GM18508 (cell line): ENCODE measurements around the gene RD3L.
"Not testable (repeated sequence)": the region's sequence is repeated elsewhere in the genome, so short reads cannot be mapped to it uniquely, and the experiment has no call there.

ENCODE experiments used
- ATAC-seq: cut with Tn5 transposase; IDR thresholded peaks from one replicate; pipeline ENCODE4 v1.9.1; 2021; ENCODE audit warnings: moderate number of reproducible peaks; ENCODE audit not compliant: insufficient read depth, unreplicated experiment

The RD3L gene

GRCh38 chr14:103941973-103942736, at the start of gene RD3L:
RD3L (minus strand) TSS chr14:103942529; CDS start chr14:103941695, 834 bp downstream.
- ATAC-seq = no peak

DNA sequence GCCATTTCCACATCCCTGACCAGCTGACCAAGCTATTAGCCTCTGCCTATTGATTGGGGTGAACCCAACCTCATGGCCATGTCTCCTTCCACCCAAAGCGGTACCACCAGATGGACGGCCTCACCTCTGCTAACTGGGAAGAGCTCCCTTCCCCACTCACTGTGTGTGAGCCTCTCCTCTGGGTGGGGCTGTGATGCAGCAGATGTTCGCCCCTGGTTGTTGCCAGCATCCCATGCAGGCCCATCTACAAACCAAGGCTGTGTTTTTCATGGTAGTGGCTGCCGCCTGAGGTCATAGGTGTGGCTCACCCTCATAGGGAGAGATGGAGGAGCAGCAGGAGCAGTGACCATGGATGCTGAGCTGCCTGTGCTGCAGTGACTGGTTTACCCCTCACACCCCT, 47.6 kb upstream of the RD3L start:
- no peak for ATAC-seq

DNA sequence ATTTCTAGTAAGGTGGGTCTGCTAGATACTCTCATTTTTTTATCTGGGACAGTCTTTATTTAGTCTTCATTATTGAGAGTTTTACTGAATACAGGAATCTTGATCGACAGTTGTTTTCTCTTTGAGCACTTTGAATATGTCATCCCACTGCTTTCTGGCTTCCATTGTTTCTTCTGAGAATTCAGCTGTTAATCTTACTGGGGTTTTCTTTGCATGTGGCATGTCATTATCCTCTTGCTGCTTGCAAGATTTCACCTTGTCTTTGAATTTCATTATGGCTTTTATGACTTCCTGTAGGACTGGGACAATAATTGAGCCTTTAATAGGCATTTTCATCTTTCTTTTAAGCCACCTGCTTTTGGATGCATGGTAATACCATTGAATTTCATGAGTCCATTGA, 46.7 kb upstream of the RD3L start:
- no peak for ATAC-seq

DNA sequence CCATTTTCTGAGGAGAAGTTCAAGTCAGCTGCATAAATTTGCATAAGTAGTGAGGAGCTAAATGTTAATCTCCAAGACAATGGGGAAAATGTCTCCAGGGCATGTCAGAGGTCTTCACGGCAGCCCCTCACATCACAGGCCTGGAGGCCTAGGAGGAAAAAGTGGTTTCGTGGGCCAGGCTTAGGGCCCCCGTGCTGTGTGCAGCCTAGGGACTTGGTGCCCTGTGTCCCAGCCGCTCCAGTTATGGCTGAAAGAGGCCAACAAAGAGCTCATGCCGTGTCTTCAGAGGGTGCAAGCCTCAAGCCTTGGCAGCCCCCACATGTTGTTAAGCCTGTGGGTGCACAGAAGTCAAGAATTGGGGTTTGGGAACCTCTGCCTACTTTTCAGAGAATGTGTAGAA, 41.9 kb upstream of the RD3L start:
- no peak for ATAC-seq

DNA sequence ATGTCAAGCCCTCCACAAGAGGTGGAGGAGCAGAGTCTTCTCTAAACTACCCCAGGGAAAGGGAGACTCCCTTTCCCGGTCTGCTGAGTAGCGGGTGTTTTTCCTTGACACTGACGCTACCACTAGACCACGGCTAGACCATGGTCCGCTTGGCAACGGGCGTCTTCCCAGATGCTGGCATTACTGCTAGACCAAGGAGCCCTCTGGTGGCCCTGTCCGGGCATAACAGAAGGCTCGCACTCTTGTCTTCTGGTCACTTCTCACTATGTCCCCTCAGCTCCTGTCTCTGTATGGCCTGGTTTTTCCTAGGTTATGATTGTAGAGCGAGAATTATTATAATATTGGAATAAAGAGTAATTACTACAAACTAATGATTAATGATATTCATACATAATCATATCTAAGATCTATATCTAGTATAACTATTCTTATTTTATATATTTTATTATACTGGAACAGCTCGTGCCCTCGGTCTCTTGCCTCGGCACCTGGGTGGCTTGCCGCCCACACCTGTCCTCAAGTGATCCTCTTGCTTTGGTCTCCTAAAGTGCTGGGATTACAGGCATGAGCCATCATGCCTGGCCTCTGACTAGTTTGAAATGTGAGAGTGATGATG, 38.4 kb upstream of the RD3L start:
- not testable (repeated sequence) for ATAC-seq

DNA sequence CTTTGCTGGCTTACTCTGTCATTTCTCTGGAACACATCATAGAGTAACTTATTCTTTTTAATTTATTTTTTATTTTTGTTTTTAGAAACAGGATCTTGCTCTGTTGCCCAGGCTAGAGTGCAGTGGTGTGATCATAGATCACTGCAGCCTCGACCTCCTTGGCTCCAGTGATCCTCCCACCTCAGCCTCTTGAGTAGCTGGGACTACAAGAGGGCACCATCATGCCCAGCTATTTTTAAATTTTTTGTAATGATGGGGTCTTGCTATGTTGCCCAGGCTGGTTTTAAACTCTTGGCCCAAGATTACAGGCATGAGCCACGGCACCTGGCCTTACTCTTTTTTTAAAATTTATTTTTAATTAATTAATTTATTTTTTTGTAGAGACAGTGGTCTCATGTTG, 32.2 kb upstream of the RD3L start:
- ATAC-seq = no peak

DNA sequence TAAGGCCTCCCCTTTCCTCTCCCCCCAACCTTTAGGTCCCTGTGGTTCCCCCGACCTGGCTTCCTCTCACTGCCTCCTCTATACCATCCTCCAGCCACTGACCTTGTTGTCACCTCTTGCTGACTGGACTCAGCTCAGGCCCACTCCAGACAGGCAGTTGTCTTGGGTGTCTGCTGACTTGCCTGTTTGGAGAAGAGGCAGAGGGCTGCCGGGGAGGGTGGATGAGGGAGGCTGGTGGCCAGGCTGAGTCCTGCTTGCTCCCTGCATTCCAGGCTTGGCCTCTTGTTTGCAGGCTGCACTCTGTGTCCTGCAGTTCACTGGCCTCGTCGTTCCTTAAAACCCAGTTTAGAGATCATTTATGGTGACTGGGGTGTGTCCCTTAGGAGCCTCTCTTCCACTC, 31.0 kb upstream of the RD3L start:
- no peak for ATAC-seq

GRCh38 chr14:103969961-103970360, 27.6 kb upstream of the RD3L start:
- no peak for ATAC-seq

DNA sequence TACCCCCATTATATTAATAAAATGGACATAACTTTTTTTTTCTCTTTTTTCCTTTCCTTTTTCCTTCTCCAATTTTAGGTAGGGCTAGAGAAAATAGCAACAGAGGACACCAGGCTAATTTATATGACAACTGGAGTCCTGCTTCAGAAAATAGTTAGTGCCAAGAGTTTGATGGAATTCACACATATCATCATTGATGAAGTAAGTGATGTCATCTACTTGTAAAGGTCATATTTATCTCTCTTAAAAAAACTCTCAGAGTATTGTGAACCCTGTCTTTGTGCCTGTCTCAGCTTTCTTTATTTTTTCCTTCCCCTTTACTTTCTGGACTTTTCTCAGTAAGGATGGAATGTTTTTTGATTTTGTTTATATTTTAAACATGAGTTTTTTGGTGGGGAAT, 24.3 kb upstream of the RD3L start:
- ATAC-seq = no peak

- no peak for ATAC-seq
Observed at GRCh38 chr14:103961928-103962578, 19.7 kb upstream of the RD3L start.

- no peak for ATAC-seq
Observed at GRCh38 chr14:103960457-103961055, 18.2 kb upstream of the RD3L start.

GRCh38 chr14:103949131-103949790, 6.9 kb upstream of the RD3L start:
- no peak for ATAC-seq

- no peak for ATAC-seq
Observed at GRCh38 chr14:103948442-103948841, 6.1 kb upstream of the RD3L start.

- ATAC-seq = no peak
Observed at GRCh38 chr14:103946975-103947374, 4.6 kb upstream of the RD3L start.

DNA sequence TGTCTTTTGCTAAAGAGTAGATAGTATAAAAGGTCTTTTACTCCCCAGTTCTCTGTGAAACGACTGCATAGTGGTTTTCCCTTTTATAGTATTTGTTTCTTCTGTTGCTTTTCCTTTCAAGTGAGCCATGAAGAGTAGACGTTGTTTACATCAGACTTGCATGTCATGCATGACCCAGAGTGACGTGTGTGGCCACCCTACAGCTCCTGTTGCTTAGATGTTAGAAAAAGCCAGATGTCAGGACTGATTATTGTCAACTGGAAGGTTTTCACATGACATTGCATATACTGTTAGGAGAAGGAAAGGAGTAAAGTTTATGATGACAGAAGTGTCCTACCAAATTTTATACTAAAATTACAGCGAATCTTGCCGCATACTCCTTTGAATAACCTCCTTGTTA, 1.3 kb upstream of the RD3L start:
- no peak for ATAC-seq

DNA sequence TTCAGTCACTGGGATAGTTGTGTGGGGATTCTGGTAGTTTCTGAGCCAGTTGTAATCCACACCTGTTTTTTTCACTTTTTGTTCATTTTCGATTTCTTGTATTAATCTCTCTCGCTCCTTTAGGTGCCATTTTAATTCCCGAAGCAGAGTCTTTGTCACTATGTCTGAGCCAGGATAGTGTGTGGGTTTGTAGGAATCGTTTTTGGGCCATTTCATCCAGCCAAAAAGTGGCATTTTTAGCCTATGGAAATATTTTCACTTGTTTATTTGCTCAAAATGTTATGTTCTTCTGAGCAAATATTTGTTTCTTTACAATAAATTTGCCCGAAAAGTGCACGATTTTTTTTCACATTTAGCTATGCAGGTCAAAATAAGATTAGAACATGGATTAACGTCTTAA, 867 bp downstream of the RD3L start:
- no peak for ATAC-seq

DNA sequence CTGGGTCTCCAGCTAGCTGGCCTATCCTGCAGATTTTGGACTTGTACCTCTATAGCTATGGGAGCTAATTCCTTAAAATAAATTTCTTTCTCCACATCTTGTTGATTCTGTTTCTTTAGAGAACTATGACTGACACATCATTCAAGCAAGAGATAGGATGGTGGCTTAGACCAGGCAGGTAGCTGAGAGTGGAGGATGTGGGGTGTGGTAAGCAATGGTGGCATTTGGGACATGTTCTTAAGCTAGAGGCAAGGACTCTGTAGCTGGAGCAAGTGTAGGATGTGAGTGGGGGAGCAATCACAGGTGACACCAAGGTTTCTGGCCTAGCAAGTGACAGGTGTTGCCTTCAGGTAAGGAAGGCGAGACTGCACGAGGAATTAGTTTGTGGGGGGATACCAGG, 7.2 kb downstream of the RD3L start:
- no peak for ATAC-seq

DNA sequence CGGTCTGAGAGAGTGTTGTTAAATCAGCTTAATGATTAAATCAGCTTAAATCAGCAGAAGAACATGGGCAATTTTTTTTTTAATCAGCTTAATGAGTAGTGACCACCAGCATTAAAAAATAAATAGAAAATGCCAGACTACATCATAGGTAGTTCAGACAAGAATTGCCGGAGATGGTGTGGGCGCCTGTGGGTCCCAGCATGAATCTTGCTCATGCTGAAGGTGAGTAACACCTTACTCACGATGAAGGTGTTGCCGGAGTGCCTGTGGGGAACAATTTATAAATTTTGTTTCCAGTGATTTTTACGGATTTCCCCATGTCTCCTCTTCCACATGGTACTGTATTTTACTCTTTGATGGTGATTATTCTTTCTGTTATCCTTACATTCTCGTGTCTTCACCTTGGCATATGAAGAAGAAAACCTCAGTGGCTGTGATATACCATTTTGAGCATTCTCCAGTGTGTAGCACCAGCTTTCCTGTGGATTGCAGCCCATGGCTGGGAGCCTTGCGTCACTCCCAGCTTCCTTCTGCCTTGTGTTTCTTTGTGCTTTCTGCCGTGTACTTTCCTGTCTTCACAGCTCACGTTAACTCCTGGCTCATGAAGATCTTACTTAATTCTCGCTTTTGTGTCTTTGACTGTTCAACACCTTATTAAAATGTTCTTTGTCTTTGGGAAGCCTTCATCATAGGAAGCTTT, 9.4 kb downstream of the RD3L start:
- no peak for ATAC-seq

GRCh38 chr14:103931422-103931821, 10.9 kb downstream of the RD3L start:
- no peak for ATAC-seq

- no peak for ATAC-seq
Observed at GRCh38 chr14:103930051-103930604, 12.2 kb downstream of the RD3L start.
